Measurements from ENCODE around the gene NSD1. TPM values are rescaled to one million over a fixed set of nuclear protein-coding genes. Genes with fewer than 3 reads are reported as not detected.
A peak's percentile ranks its signal among the peaks of the same experiment; 100 is the strongest.

The NSD1 gene
- total and polyA plus RNA-seq, 2 of the 8 experiments (the other 6 are each of a cell fraction or from before 2014, with no cell fraction given): 22.8 to 168 TPM

- Histone ChIP-seq H3K4me2 (ENCODE audit: insufficient read depth in 1 of 2, low read depth in 2 of 2, low read length in 2 of 2) (peak overlapping the region; percentile 67 to 81), H3K18ac (ENCODE audit: extremely low read depth, low read length) (no peak overlapping the region), H2BK5ac (ENCODE audit: low read depth, low read length) (no peak overlapping the region), H3K79me1 (ENCODE audit: low read depth, low read length) (peaks cover 9% of the 10 kb centered on the region), H2BK20ac (ENCODE audit: low read length) (no peak overlapping the region), H3K23me2 (ENCODE audit: low read depth, low read length) (peaks cover 13% of the 10 kb centered on the region; the same call in 1 of the 2 replicates), H3K79me2 (ENCODE audit: control insufficient read depth in 1 of 2, insufficient read depth in 2 of 2, low read length in 2 of 2) (peaks cover 10 to 19% of the 10 kb centered on the region in 2 experiments), H3K9me3 (ENCODE audit: insufficient read depth in 2 of 2, low read depth in 1 of 2, low read length in 1 of 2) (no peaks in the 10 kb centered on the region), H4K20me1 (replicated peaks in 1 of 2; ENCODE audit: control insufficient read depth in 1 of 2, insufficient read depth in 2 of 2, low read length in 2 of 2) (peaks cover 9 to 17% of the 10 kb centered on the region in 2 experiments), H3K36me3 (ENCODE audit: control insufficient read depth in 2 of 4, insufficient read depth in 4 of 4, low read length in 3 of 4) (peaks cover 3 to 27% (median 13%) of the 10 kb centered on the region in 4 experiments; a peak in 6 of 8 replicates), H3K4me1 (replicated peaks in 1 of 4; ENCODE audit: control insufficient read depth in 3 of 4, insufficient read depth in 4 of 4, low read length in 3 of 4) (peaks cover 3 to 20% (median 6%) of the 10 kb centered on the region in 4 experiments; a peak in 6 of 7 replicates), H4K91ac (replicated peaks; ENCODE audit: insufficient read length, low read length) (no peak overlapping the region), H2AK5ac (ENCODE audit: low read depth, low read length) (0 out of 2 replicates have a peak overlapping the region, but pooled peaks have one; percentile 0), H3K14ac (ENCODE audit: insufficient read length) (no peak overlapping the region), H3K27me3 (replicated peaks in 1 of 4; ENCODE audit: control insufficient read depth in 3 of 4, extremely low read depth in 1 of 4, insufficient read depth in 3 of 4, low read length in 3 of 4) (no peaks in the 10 kb centered on the region), H3K27ac (ENCODE audit: low read depth, low read length) (no peak overlapping the region), H2BK15ac (ENCODE audit: low read length) (no peak overlapping the region), H3K9ac (replicated peaks in 1 of 4; ENCODE audit: extremely low read depth in 1 of 4, low read depth in 3 of 4, low read length in 3 of 4) (no peak overlapping the region; a peak in 1 of 7 replicates), H2BK120ac (replicated peaks; ENCODE audit: low read depth, low read length) (no peak overlapping the region), H4K8ac (ENCODE audit: extremely low read depth, insufficient read depth, low read length) (no peak overlapping the region), H2AFZ (ENCODE audit: low read length) (no peak overlapping the region), H4K5ac (ENCODE audit: insufficient read length, low read depth, low read length) (no peak overlapping the region), H3K4ac (replicated peaks; ENCODE audit: insufficient read length, low read depth, low read length) (no peak overlapping the region), H3K4me3 (ENCODE audit: extremely low read depth in 1 of 4, insufficient read depth in 2 of 4, low read depth in 3 of 4, low read length in 4 of 4) (peak overlapping the region; percentile 91 to 99 (median 94)), H3K23ac (ENCODE audit: insufficient read length) (no peak overlapping the region), H3K56ac (replicated peaks; ENCODE audit: insufficient read length, low read depth, low read length) (no peak overlapping the region), H2BK12ac (ENCODE audit: low read depth, low read length) (no peak overlapping the region)
- DNase-seq (ENCODE audit: low read depth in 1 of 2, low spot score in 2 of 2): no peak
- CTCF ChIA-PET (ENCODE audit: partially characterized antibody): interaction anchor here (1.2 to 6.5 kb wide), 6 partner anchors 7 to 231 kb away, joined by 3 to 37 read pairs (median 4); no protein-coding TSS in a partner anchor
- FAIRE-seq: no peak
- 40% methylated on average over 21 of the region's 24 CpGs; no CpG with 5 or more reads in 1 of the 2 experiments for WGBS, 2 experiments (ENCODE audit: extremely low coverage in 1 of 2, insufficient coverage in 1 of 2, insufficient read length in 1 of 2, insufficient replicate concordance in 2 of 2, low coverage in 1 of 2, low lambda C conversion rate in 2 of 2, missing lambda C conversion rate in 1 of 2)
- TF ChIP-seq TAF7 (optimal IDR thresholded peaks at IDR 0.05; ENCODE audit: borderline replicate concordance, low read depth, low read length) (no peak), RBBP5 (IDR thresholded peaks at IDR 0.05; ENCODE audit: borderline replicate concordance, low read depth, low read length) (0 out of 2 replicates have a peak, but pooled peaks have one; percentile 6), POLR2AphosphoS5 (IDR thresholded peaks at IDR 0.05; ENCODE audit: low read depth, low read length) (peak; percentile 59), CTCF (IDR thresholded peaks at IDR 0.05; ENCODE audit: control extremely low read depth in 1 of 3, insufficient read depth in 1 of 3, low read depth in 1 of 3, low read length in 3 of 3) (peak in 2 of 3 experiments; percentile 11 to 28; a peak in 1 of 4 replicates), YY1 (IDR thresholded peaks at IDR 0.05; ENCODE audit: low read depth, low read length) (no peak), RAD21 (IDR thresholded peaks at IDR 0.05 in 1 of 2, conservative IDR thresholded peaks at IDR 0.05 in 1 of 2; ENCODE audit: low read depth in 2 of 2, low read length in 2 of 2) (peak in 1 of 2 experiments; percentile 7; a peak in 1 of 4 replicates)
- POLR2A ChIA-PET (ENCODE audit: partially characterized antibody): interaction anchor here (0.7 to 12.1 kb wide), 8 partner anchors 8 to 778 kb away, joined by 3 to 111 read pairs (median 4); partner anchors contain the start of genes MXD3 and NSD1
These were observed 169.0 kb downstream of the NSD1 start for GRCh38 chr5:177302354-177303110.
